Keratinocyte (primary cell): ENCODE results near the gene MEIS2. TPM values are rescaled to one million over a fixed set of nuclear protein-coding genes. Genes with fewer than 3 reads are reported as not detected.

Experiments used
- DNase-seq: peaks from one replicate; pipeline ENCODE4 v3.0.0-alpha.2; 2011; ENCODE audit warnings: low read depth, missing footprints, low spot score
- FAIRE-seq: peaks from 2 replicates; lab custom pipeline; 2011; peaks lifted over from hg19 to GRCh38; lab: Jason Lieb, UNC
- H2AFZ ChIP-seq: 2 replicates; pipeline ENCODE4 v1.6.0; 2012; ENCODE audit warnings: low read length, control low read depth, inconsistent platforms; ENCODE audit not compliant: control insufficient read depth
- H3K27ac ChIP-seq: 2 replicates; pipeline ENCODE4 v1.5.1; 2011; ENCODE audit warnings: low read length; ENCODE audit not compliant: control insufficient read depth, insufficient read depth
- H3K27me3 ChIP-seq: 3 replicates; pipeline ENCODE4 v1.6.0; 2011; ENCODE audit warnings: low read length; ENCODE audit not compliant: control insufficient read depth, insufficient read depth; ENCODE audit errors: extremely low read depth
- H3K36me3 ChIP-seq, 2 experiments: 2 replicates in 1 of 2; 3 replicates in 1 of 2; pipeline ENCODE4 v1.5.1; 2011; ENCODE audit warnings: low read length in 2 of 2, mild to moderate bottlenecking in 1 of 2; ENCODE audit not compliant: control insufficient read depth in 2 of 2, insufficient read depth in 2 of 2; ENCODE audit errors: extremely low read depth in 1 of 2
- H3K4me1 ChIP-seq: 3 replicates; pipeline ENCODE4 v1.5.1; 2011; ENCODE audit warnings: low read length; ENCODE audit not compliant: control insufficient read depth, insufficient read depth; ENCODE audit errors: extremely low read depth
- H3K4me2 ChIP-seq: 3 replicates; pipeline ENCODE4 v1.6.0; 2011; ENCODE audit warnings: low read depth, low read length; ENCODE audit not compliant: control insufficient read depth, insufficient read depth; ENCODE audit errors: extremely low read depth
- H3K4me3 ChIP-seq, 3 experiments: fragments of 200-600 bp in 1 of 3; sonication (generic) in 1 of 3; 2 replicates in 2 of 3; 3 replicates in 1 of 3; pipeline ENCODE4 v1.5.1; 2011 to 2016; ENCODE audit warnings: low read length in 3 of 3, mild to moderate bottlenecking in 3 of 3, control low read depth in 2 of 3, inconsistent platforms in 1 of 3, low read depth in 1 of 3, mixed read lengths in 1 of 3, mixed run types in 1 of 3, moderate library complexity in 1 of 3; ENCODE audit not compliant: control insufficient read depth in 2 of 3, insufficient read depth in 2 of 3; ENCODE audit errors: extremely low read depth in 1 of 3
- H3K79me2 ChIP-seq: 2 replicates; pipeline ENCODE4 v1.6.0; 2012; ENCODE audit warnings: low read length; ENCODE audit not compliant: control insufficient read depth, insufficient read depth
- H3K9ac ChIP-seq: 3 replicates; pipeline ENCODE4 v1.6.0; 2011; ENCODE audit warnings: low read length; ENCODE audit not compliant: control insufficient read depth, insufficient read depth; ENCODE audit errors: extremely low read depth
- H3K9me1 ChIP-seq: 3 replicates; pipeline ENCODE4 v1.6.0; 2011; ENCODE audit warnings: low read length; ENCODE audit not compliant: control insufficient read depth, insufficient read depth; ENCODE audit errors: extremely low read depth
- H3K9me3 ChIP-seq: 2 replicates; pipeline ENCODE4 v1.5.1; 2012; ENCODE audit warnings: low read depth, low read length; ENCODE audit not compliant: control insufficient read depth
- H4K20me1 ChIP-seq: 3 replicates; pipeline ENCODE4 v1.6.0; 2011; ENCODE audit warnings: low read length; ENCODE audit not compliant: control insufficient read depth, insufficient read depth; ENCODE audit errors: extremely low read depth
- EZH2 ChIP-seq: IDR thresholded peaks from one replicate; pipeline ENCODE4 v1.6.1; 2012; ENCODE audit warnings: inconsistent platforms, mild to moderate bottlenecking, low read length, moderate library complexity
- dilution Hi-C: fragments of 300-500 bp; cut with MboI; formaldehyde crosslinking; loops from one replicate; pipeline ENCODE4 v1.7.0; 2020; ENCODE audit warnings: low sequenced_read_pairs; ENCODE audit not compliant: extremely low pct_ligation_motif_present
- polyA plus RNA-seq, 5 experiments: library from polyadenylated mRNA; depleted of rRNA in 3 of 5; stranded (reverse) in 3 of 5; stranded (forward) in 1 of 5; unstranded in 1 of 5; fragments of >200 nt; gene quantifications; 1 replicate in 1 of 5; 2 replicates in 3 of 5; 3 replicates in 1 of 5; pipeline versions ENCODE4 v1.2.1 to v1.2.3, GENCODE V29; 2011 to 2012; ENCODE audit warnings: missing spikeins in 2 of 5, low read depth in 1 of 5, low replicate concordance in 1 of 5
- TF ChIP-seq, protein P1 (sequence below), 3 experiments: IDR thresholded peaks in 1 of 3; conservative IDR thresholded peaks in 1 of 3; optimal IDR thresholded peaks in 1 of 3; 2 replicates in 2 of 3; 3 replicates in 1 of 3; pipeline versions ENCODE3 to v1.5.1; 2011; ENCODE audit warnings: low read length in 3 of 3, mild to moderate bottlenecking in 3 of 3, moderate library complexity in 2 of 3, control low read depth in 1 of 3, inconsistent platforms in 1 of 3; ENCODE audit not compliant: insufficient read depth in 2 of 3; ENCODE audit errors: extremely low read depth in 1 of 3

The MEIS2 gene
- polyA plus RNA-seq, 1 donor (not counting 4 experiments of a cell fraction or from before 2014, with no cell fraction given) = 11.4 TPM

DNA sequence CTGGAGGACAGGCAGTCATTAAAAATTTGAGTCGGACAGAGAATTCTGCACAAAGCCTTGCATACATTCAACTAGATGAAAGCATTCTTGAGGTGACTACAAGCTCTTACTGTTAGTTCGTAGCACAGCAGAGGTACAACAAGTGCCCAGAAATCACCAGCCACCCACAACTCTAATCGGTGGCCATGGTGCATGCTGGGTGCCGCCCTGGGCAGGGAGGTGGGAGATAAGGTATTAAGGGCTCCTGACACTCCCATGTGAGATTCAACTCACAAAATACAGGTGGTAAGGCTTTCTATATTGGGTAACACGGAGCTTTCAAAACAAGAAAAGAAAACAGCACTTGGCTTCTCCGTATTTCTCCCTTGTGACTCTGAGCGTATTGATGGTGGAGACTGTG lies 66.0 kb downstream of the MEIS2 start:
- H3K9me3 ChIP-seq = no peaks in the 10 kb centered on the region
- no peaks in the 10 kb centered on the region for H3K27me3 ChIP-seq
- H3K4me1 ChIP-seq = peaks cover 4% of the 10 kb centered on the region
- no peak for DNase-seq
- dilution Hi-C loops = no loop called here
- no peak overlapping the region for H3K27ac ChIP-seq
- no peak overlapping the region for H3K9ac ChIP-seq
- H3K4me2 ChIP-seq = no peak overlapping the region
- no peaks in the 10 kb centered on the region for H3K79me2 ChIP-seq
- H3K36me3 ChIP-seq = no peaks in the 10 kb centered on the region
- H2AFZ ChIP-seq = no peak overlapping the region
- no peaks in the 10 kb centered on the region for H3K9me1 ChIP-seq
- H4K20me1 ChIP-seq = no peaks in the 10 kb centered on the region
- H3K4me3 ChIP-seq = no peak overlapping the region
- TF ChIP-seq EZH2 = no peak
- TF ChIP-seq, protein P1, sequence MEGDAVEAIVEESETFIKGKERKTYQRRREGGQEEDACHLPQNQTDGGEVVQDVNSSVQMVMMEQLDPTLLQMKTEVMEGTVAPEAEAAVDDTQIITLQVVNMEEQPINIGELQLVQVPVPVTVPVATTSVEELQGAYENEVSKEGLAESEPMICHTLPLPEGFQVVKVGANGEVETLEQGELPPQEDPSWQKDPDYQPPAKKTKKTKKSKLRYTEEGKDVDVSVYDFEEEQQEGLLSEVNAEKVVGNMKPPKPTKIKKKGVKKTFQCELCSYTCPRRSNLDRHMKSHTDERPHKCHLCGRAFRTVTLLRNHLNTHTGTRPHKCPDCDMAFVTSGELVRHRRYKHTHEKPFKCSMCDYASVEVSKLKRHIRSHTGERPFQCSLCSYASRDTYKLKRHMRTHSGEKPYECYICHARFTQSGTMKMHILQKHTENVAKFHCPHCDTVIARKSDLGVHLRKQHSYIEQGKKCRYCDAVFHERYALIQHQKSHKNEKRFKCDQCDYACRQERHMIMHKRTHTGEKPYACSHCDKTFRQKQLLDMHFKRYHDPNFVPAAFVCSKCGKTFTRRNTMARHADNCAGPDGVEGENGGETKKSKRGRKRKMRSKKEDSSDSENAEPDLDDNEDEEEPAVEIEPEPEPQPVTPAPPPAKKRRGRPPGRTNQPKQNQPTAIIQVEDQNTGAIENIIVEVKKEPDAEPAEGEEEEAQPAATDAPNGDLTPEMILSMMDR (optimal IDR thresholded peaks at IDR 0.05 in 1 of 3, IDR thresholded peaks at IDR 0.05 in 1 of 3, conservative IDR thresholded peaks at IDR 0.05 in 1 of 3; ENCODE audit: extremely low read depth in 1 of 3, insufficient read depth in 2 of 3, low read length in 3 of 3) = no peak
- FAIRE-seq = no peak

DNA sequence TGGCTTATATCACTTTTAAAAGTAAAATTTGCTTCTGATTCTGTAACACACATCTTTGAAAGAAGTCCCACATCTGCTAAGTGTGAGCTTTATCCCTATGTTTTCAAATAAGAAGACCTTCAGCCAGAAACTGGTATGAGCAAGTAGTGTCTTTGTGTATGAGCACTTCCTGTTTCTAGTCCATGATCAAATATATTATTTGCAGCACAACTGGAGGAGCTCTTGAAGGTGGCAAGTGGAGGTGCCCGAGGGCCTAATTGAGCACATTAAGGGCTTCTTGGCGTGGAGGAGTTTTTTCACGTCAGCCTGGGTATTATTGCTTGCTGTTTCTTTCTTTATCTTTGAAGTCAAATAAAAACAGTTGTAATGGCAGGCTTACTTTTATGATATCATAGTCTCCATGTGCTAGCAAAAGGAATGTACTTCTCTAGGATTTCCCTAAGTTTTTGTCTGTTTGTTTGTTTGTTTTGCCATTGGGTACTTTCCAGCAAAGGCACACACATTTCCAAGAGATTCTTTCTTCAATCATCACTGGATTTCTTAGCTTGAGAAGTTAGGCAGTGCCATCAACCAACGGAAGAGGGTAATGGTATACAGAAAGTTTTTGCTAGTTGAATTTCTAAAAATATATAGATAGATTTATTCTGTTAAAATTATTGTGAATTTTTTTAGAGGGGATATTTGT lies 68.1 kb downstream of the MEIS2 start:
- Histone ChIP-seq H2AFZ (no peak overlapping the region), H3K9me1 (no peaks in the 10 kb centered on the region), H3K9ac (no peak overlapping the region), H3K4me1 (peaks cover 4% of the 10 kb centered on the region), H3K79me2 (no peaks in the 10 kb centered on the region), H3K4me2 (no peak overlapping the region), H3K27ac (no peak overlapping the region), H3K9me3 (no peaks in the 10 kb centered on the region), H3K36me3 (no peaks in the 10 kb centered on the region), H3K27me3 (no peaks in the 10 kb centered on the region), H4K20me1 (no peaks in the 10 kb centered on the region), H3K4me3 (no peak overlapping the region)
- FAIRE-seq (no peak), DNase-seq (no peak)
- dilution Hi-C loops = no loop called here
- no peak for TF ChIP-seq EZH2
- TF ChIP-seq, protein P1 (optimal IDR thresholded peaks at IDR 0.05 in 1 of 3, IDR thresholded peaks at IDR 0.05 in 1 of 3, conservative IDR thresholded peaks at IDR 0.05 in 1 of 3; ENCODE audit: extremely low read depth in 1 of 3, insufficient read depth in 2 of 3, low read length in 3 of 3) = no peak
